B cell (primary cell): Measurements from ENCODE around the gene SLC44A2. TPM values are rescaled to one million over a fixed set of nuclear protein-coding genes. Genes with fewer than 3 reads are reported as not detected.

Source experiments
- ATAC-seq: fragments of 200-7000 bp; cut with Tn5 transposase; one replicate; pipeline ENCODE4 v1.10.0; 2021; ENCODE audit warnings: low read depth, mild to moderate bottlenecking, moderate number of reproducible peaks, moderate library complexity
- CTCF ChIA-PET: fragments of 350-600 bp; sonication (Branson Sonifier 250); formaldehyde crosslinking; loops from one replicate; lab custom pipeline; 2021; ENCODE audit warnings: antibody characterized with exemption, inconsistent platforms; lab: Charles Lee
- POLR2A ChIA-PET: fragments of 350-600 bp; sonication (Branson Sonifier 250); formaldehyde crosslinking; loops from one replicate; lab custom pipeline; 2021; ENCODE audit warnings: antibody characterized with exemption; lab: Charles Lee
- DNase-seq: peaks from one replicate; pipeline ENCODE4 v3.0.0; 2013
- H2AFZ ChIP-seq: 2 replicates; pipeline ENCODE4 v1.6.1; 2012; ENCODE audit warnings: mild to moderate bottlenecking, low read depth, low read length; ENCODE audit not compliant: insufficient read depth, poor library complexity, severe bottlenecking
- H3K27ac ChIP-seq, 2 donors: 1 replicate in 1 of 2; 2 replicates in 1 of 2; pipeline ENCODE4 v1.5.1; 2012 to 2013; ENCODE audit warnings: low read length in 2 of 2, mild to moderate bottlenecking in 2 of 2, moderate library complexity in 1 of 2
- H3K27me3 ChIP-seq, 4 experiments: fragments of 200-600 bp in 1 of 4; sonication (generic) in 1 of 4; replicated peaks in 1 of 4; 1 replicate in 2 of 4; 2 replicates in 2 of 4; pipeline versions ENCODE4 v1.6.1 to v1.7.0; 2013 to 2016; ENCODE audit warnings: low read length in 3 of 4, mild to moderate bottlenecking in 2 of 4, mixed read lengths in 1 of 4, moderate library complexity in 1 of 4; ENCODE audit not compliant: insufficient read depth in 4 of 4, control insufficient read depth in 3 of 4; ENCODE audit errors: control extremely low read depth in 1 of 4
- H3K36me3 ChIP-seq, 2 experiments: replicated peaks in 1 of 2; 1 replicate in 1 of 2; 2 replicates in 1 of 2; pipeline versions ENCODE4 v1.6.1 to v1.7.1; 2013; ENCODE audit warnings: low read length in 1 of 2; ENCODE audit not compliant: insufficient read depth in 2 of 2, control insufficient read depth in 1 of 2; ENCODE audit errors: control extremely low read depth in 1 of 2, extremely low read depth in 1 of 2
- H3K4me1 ChIP-seq, 2 donors: fragments of 200-600 bp in 1 of 2; sonication (generic) in 1 of 2; 1 replicate in 1 of 2; 2 replicates in 1 of 2; pipeline versions ENCODE4 v1.5.1 to v1.6.1; 2013 to 2017; ENCODE audit warnings: low read length in 2 of 2; ENCODE audit not compliant: control insufficient read depth in 2 of 2, insufficient read depth in 2 of 2
- H3K4me2 ChIP-seq: replicated peaks from 2 replicates; pipeline ENCODE3; 2012; ENCODE audit warnings: mild to moderate bottlenecking, low read depth, low read length; ENCODE audit not compliant: poor library complexity, severe bottlenecking
- H3K4me3 ChIP-seq, 5 experiments: fragments of 200-600 bp in 1 of 5; sonication (generic) in 1 of 5; 1 replicate in 3 of 5; 2 replicates in 2 of 5; pipeline versions ENCODE4 v1.5.1 to v1.7.0; 2011 to 2016; ENCODE audit warnings: low read length in 4 of 5, mild to moderate bottlenecking in 4 of 5, low read depth in 2 of 5, control low read depth in 1 of 5, moderate library complexity in 1 of 5; ENCODE audit not compliant: insufficient read depth in 1 of 5; ENCODE audit errors: control extremely low read depth in 1 of 5, extremely low read depth in 1 of 5
- H3K79me2 ChIP-seq: fragments of 200-600 bp; sonication (generic); one replicate; pipeline ENCODE4 v1.6.0; 2016; ENCODE audit warnings: low read length; ENCODE audit not compliant: control insufficient read depth, insufficient read depth
- H3K9ac ChIP-seq: fragments of 200-600 bp; sonication (generic); 2 replicates; pipeline ENCODE4 v1.6.1; 2017; ENCODE audit warnings: mild to moderate bottlenecking, low read length, moderate library complexity
- H3K9me3 ChIP-seq, 3 donors: one replicate each; pipeline versions ENCODE4 v1.6.1 to v1.7.1; 2013; ENCODE audit warnings: low read length in 2 of 3; ENCODE audit not compliant: control insufficient read depth in 2 of 3, insufficient read depth in 1 of 3; ENCODE audit errors: control extremely low read depth in 1 of 3
- H4K20me1 ChIP-seq: 2 replicates; pipeline ENCODE4 v1.6.0; 2012; ENCODE audit warnings: mild to moderate bottlenecking, low read length; ENCODE audit not compliant: insufficient read depth, control insufficient read depth, poor library complexity, severe bottlenecking
- H3K27ac Mint-ChIP-seq: one replicate; pipeline ENCODE4 v1.8.0; 2021; ENCODE audit warnings: mixed read lengths
- H3K27me3 Mint-ChIP-seq: one replicate; pipeline ENCODE4 v1.8.0; 2021; ENCODE audit warnings: mixed read lengths
- H3K4me1 Mint-ChIP-seq: one replicate; pipeline ENCODE4 v1.8.0; 2021; ENCODE audit warnings: mixed read lengths
- H3K4me3 Mint-ChIP-seq: one replicate; pipeline ENCODE4 v1.8.0; 2021; ENCODE audit warnings: mixed read lengths
- H3K9me3 Mint-ChIP-seq: one replicate; pipeline ENCODE4 v1.8.0; 2022; ENCODE audit warnings: mixed read lengths; ENCODE audit not compliant: insufficient read depth
- CTCF ChIP-seq: fragments of 200-600 bp; IDR thresholded peaks from one replicate; pipeline ENCODE4 v1.8.0; 2022; ENCODE audit warnings: antibody characterized with exemption, mild to moderate bottlenecking
- EZH2 ChIP-seq: IDR thresholded peaks from 2 replicates; pipeline ENCODE4 v1.6.1; 2012; ENCODE audit warnings: borderline replicate concordance, low read depth, mild to moderate bottlenecking, moderate library complexity, low read length; ENCODE audit not compliant: insufficient read depth, poor library complexity, severe bottlenecking
- WGBS: methylation state at CpG from one replicate; pipeline ENCODE4 v1.1.5; 2013; ENCODE audit warnings: missing lambda C conversion rate; ENCODE audit not compliant: insufficient coverage; 5-methylcytosine and 5-hydroxymethylcytosine counted together
- intact Hi-C: fragments of 100-400 bp; cut with micrococcal nuclease; formaldehyde crosslinking; loops from one replicate; pipeline ENCODE4 v1.10.0; 2022
- polyA plus RNA-seq: library from polyadenylated mRNA; depleted of rRNA; stranded (reverse); fragments of >200 nt; gene quantifications from 2 replicates; pipeline ENCODE4 v1.2.3, GENCODE V29; 2012
- total RNA-seq, 2 donors: library from RNA; stranded (reverse); fragments of 120-200 nt in 1 of 2; gene quantifications; 1 replicate in 1 of 2; 2 replicates in 1 of 2; pipeline versions ENCODE4 v1.2.3 to v1.2.4, GENCODE V29; 2013 to 2022

SLC44A2 gene
- total and polyA plus RNA-seq, 2 donors (not counting 1 experiment from before 2014, with no cell fraction given), result 245 to 369 TPM

GRCh38 chr19:10643172-10643967 lies 18.0 kb downstream of the SLC44A2 start:
- H3K4me1 ChIP-seq, result peaks cover 7 to 20% of the 10 kb centered on the region in 2 donors
- Mint-ChIP-seq H3K9me3 (no peaks in the 10 kb centered on the region), H3K4me3 (no peak overlapping the region), H3K4me1 (peaks cover 30% of the 10 kb centered on the region), H3K27ac (peak overlapping the region; percentile 86), H3K27me3 (no peaks in the 10 kb centered on the region)
- no peaks in the 10 kb centered on the region for H3K9me3 ChIP-seq
- H3K4me3 ChIP-seq, result no peak overlapping the region
- H3K27me3 ChIP-seq, result no peaks in the 10 kb centered on the region
- no peaks in the 10 kb centered on the region for H3K79me2 ChIP-seq
- ATAC-seq (no peak), DNase-seq (peak; percentile 45)
- H2AFZ ChIP-seq, result no peak overlapping the region
- 58% methylated on average over 17 of the region's 21 CpGs for WGBS
- no peak overlapping the region for H3K4me2 ChIP-seq
- intact Hi-C loops, result no loop called here
- CTCF ChIA-PET, result interaction anchor here (0.6 to 9.5 kb wide), 21 partner anchors 10 to 106 kb away, joined by 3 to 464 read pairs (median 9); partner anchors contain the start of genes CDKN2D, KRI1 and QTRT1
- peaks cover 36% of the 10 kb centered on the region for H4K20me1 ChIP-seq
- POLR2A ChIA-PET, result interaction anchor here (0.5 to 3.5 kb wide), 9 partner anchors 10 to 373 kb away, joined by 3 to 29 read pairs (median 6); partner anchors contain the start of gene ICAM1
- peak overlapping the region; percentile 11 to 69 for H3K27ac ChIP-seq
- no peak for TF ChIP-seq CTCF
- TF ChIP-seq EZH2, result no peak
- peaks cover 3 to 55% of the 10 kb centered on the region in 2 experiments for H3K36me3 ChIP-seq
- no peak overlapping the region for H3K9ac ChIP-seq

- POLR2A ChIA-PET, result interaction anchor here (0.5 to 3.5 kb wide), 8 partner anchors 9 to 373 kb away, joined by 3 to 29 read pairs (median 7); partner anchors contain the start of gene ICAM1
- ATAC-seq (no peak), DNase-seq (peak; percentile 40)
- Histone ChIP-seq H3K4me1 (peaks cover 7 to 20% of the 10 kb centered on the region in 2 donors), H4K20me1 (peaks cover 32% of the 10 kb centered on the region), H3K4me3 (no peak overlapping the region), H3K4me2 (no peak overlapping the region), H3K9me3 (no peaks in the 10 kb centered on the region), H3K27ac (peak overlapping the region; percentile 30 to 69), H3K79me2 (no peaks in the 10 kb centered on the region), H3K36me3 (peaks cover 3 to 51% of the 10 kb centered on the region in 2 experiments), H3K27me3 (no peaks in the 10 kb centered on the region), H3K9ac (no peak overlapping the region), H2AFZ (no peak overlapping the region)
- H3K4me3 Mint-ChIP-seq, result no peak overlapping the region
- CTCF ChIA-PET, result interaction anchor here (0.6 to 9.5 kb wide), 29 partner anchors 8 to 317 kb away, joined by 3 to 464 read pairs (median 9); partner anchors contain the start of genes CDKN2D, KRI1, QTRT1 and SMARCA4
- intact Hi-C loops, result loop anchor here (1.0 kb wide), 2 partner anchors 40 to 63 kb away; no protein-coding TSS in a partner anchor
- H3K4me1 Mint-ChIP-seq, result peaks cover 31% of the 10 kb centered on the region
- no peaks in the 10 kb centered on the region for H3K9me3 Mint-ChIP-seq
- 71% methylated on average over 1 of the region's 3 CpGs for WGBS
- no peaks in the 10 kb centered on the region for H3K27me3 Mint-ChIP-seq
- H3K27ac Mint-ChIP-seq, result peak overlapping the region; percentile 86
- TF ChIP-seq CTCF (no peak), EZH2 (no peak)
Observed at GRCh38 chr19:10643968-10644259, 18.6 kb downstream of the SLC44A2 start.
